Suprapubic skin (tissue), 4 donors: Measurements from ENCODE around the gene CSMD2. TPM values are rescaled to one million over a fixed set of nuclear protein-coding genes. Genes with fewer than 3 reads are reported as not detected.

ENCODE experiments used
- DNase-seq, 2 donors: peaks; one replicate each; pipeline ENCODE4 v3.0.0-alpha.2; 2019; ENCODE audit warnings: low spot score in 2 of 2
- H3K27ac ChIP-seq: fragments of 200-600 bp; sonication (generic); one replicate; pipeline ENCODE4 v1.5.1; 2019
- H3K27me3 ChIP-seq: fragments of 200-600 bp; sonication (generic); one replicate; pipeline ENCODE4 v1.5.1; 2019
- H3K36me3 ChIP-seq: fragments of 200-600 bp; sonication (generic); one replicate; pipeline ENCODE4 v1.5.1; 2019
- H3K4me1 ChIP-seq: fragments of 200-600 bp; sonication (generic); one replicate; pipeline ENCODE4 v1.5.1; 2019
- H3K4me3 ChIP-seq: fragments of 200-600 bp; sonication (generic); one replicate; pipeline ENCODE4 v1.5.1; 2019; ENCODE audit warnings: mild to moderate bottlenecking
- H3K9me3 ChIP-seq: fragments of 200-600 bp; sonication (generic); one replicate; pipeline ENCODE4 v1.5.1; 2019
- CTCF ChIP-seq, 2 donors: fragments of 200-600 bp in 1 of 2; fragments of 450-650 bp in 1 of 2; sonication (generic) in 1 of 2; IDR thresholded peaks; one replicate each; pipeline ENCODE4 v1.5.1; 2016 to 2019; ENCODE audit warnings: antibody characterized with exemption in 2 of 2, mild to moderate bottlenecking in 1 of 2, moderate library complexity in 1 of 2
- EP300 ChIP-seq: sonication (generic); formaldehyde crosslinking; IDR thresholded peaks from one replicate; pipeline ENCODE4 v1.6.1; 2017; ENCODE audit warnings: antibody characterized with exemption
- POLR2A ChIP-seq, 2 donors: fragments of 450-650 bp; IDR thresholded peaks; one replicate each; pipeline ENCODE4 v1.6.1; 2017; ENCODE audit warnings: antibody characterized with exemption in 2 of 2, mild to moderate bottlenecking in 2 of 2, moderate library complexity in 2 of 2
- POLR2AphosphoS5 ChIP-seq, 3 donors: sonication (generic); formaldehyde crosslinking; IDR thresholded peaks; one replicate each; pipeline ENCODE4 v1.6.1; 2017; ENCODE audit warnings: antibody characterized with exemption in 3 of 3
- WGBS: methylation state at CpG from one replicate; pipeline ENCODE4 v1.1.5; 2018; 5-methylcytosine and 5-hydroxymethylcytosine counted together
- total RNA-seq, 4 donors: library from RNA; depleted of rRNA; stranded (reverse); fragments of >200 nt; gene quantifications; one replicate each; pipeline ENCODE4 v1.1.0, GENCODE V29; 2016

The CSMD2 gene
- total RNA-seq, 4 donors from 2014 or later, result 0.08 to 0.55 (median 0.13) TPM

GRCh38 chr1:34073028-34073695 is 91.9 kb downstream of the CSMD2 start:
- Histone ChIP-seq H3K27me3 (no peaks in the 10 kb centered on the region), H3K4me1 (no peaks in the 10 kb centered on the region), H3K36me3 (no peaks in the 10 kb centered on the region), H3K27ac (no peak overlapping the region), H3K9me3 (no peaks in the 10 kb centered on the region), H3K4me3 (no peak overlapping the region)
- TF ChIP-seq POLR2AphosphoS5 (IDR thresholded peaks at IDR 0.05) (no peak), CTCF (IDR thresholded peaks at IDR 0.05) (no peak), POLR2A (IDR thresholded peaks at IDR 0.05) (no peak), EP300 (no peak)
- no peak for DNase-seq
- WGBS, result 84% methylated on average over 3 of the region's 3 CpGs

- DNase-seq, result no peak
- no peaks in the 10 kb centered on the region for H3K4me1 ChIP-seq
- H3K4me3 ChIP-seq, result no peak overlapping the region
- TF ChIP-seq CTCF (IDR thresholded peaks at IDR 0.05) (no peak), EP300 (no peak), POLR2AphosphoS5 (IDR thresholded peaks at IDR 0.05) (no peak), POLR2A (IDR thresholded peaks at IDR 0.05) (no peak)
- 84% methylated on average over 5 of the region's 5 CpGs for WGBS
- no peaks in the 10 kb centered on the region for H3K36me3 ChIP-seq
- H3K27me3 ChIP-seq, result peaks cover 18% of the 10 kb centered on the region
- no peaks in the 10 kb centered on the region for H3K9me3 ChIP-seq
- no peak overlapping the region for H3K27ac ChIP-seq
Observed at GRCh38 chr1:34070201-34070836, 94.7 kb downstream of the CSMD2 start.

- no peak for TF ChIP-seq POLR2AphosphoS5 (IDR thresholded peaks at IDR 0.05)
- no peak for TF ChIP-seq POLR2A (IDR thresholded peaks at IDR 0.05)
- TF ChIP-seq CTCF (IDR thresholded peaks at IDR 0.05), result no peak
- TF ChIP-seq EP300, result no peak
- Histone ChIP-seq H3K27ac (no peak overlapping the region), H3K4me1 (no peaks in the 10 kb centered on the region), H3K27me3 (peaks cover 18% of the 10 kb centered on the region), H3K4me3 (no peak overlapping the region), H3K9me3 (no peaks in the 10 kb centered on the region), H3K36me3 (no peaks in the 10 kb centered on the region)
- no peak for DNase-seq
- 45% methylated on average over 4 of the region's 5 CpGs for WGBS
Observed at GRCh38 chr1:34066981-34067603, 97.9 kb downstream of the CSMD2 start.

- DNase-seq, result no peak
- H3K36me3 ChIP-seq, result no peaks in the 10 kb centered on the region
- no peak for TF ChIP-seq EP300
- no peak for TF ChIP-seq POLR2AphosphoS5 (IDR thresholded peaks at IDR 0.05)
- no peak for TF ChIP-seq CTCF (IDR thresholded peaks at IDR 0.05)
- no peak for TF ChIP-seq POLR2A (IDR thresholded peaks at IDR 0.05)
- peaks cover 18% of the 10 kb centered on the region for H3K27me3 ChIP-seq
- H3K4me3 ChIP-seq, result no peak overlapping the region
- H3K4me1 ChIP-seq, result no peaks in the 10 kb centered on the region
- H3K9me3 ChIP-seq, result no peaks in the 10 kb centered on the region
- WGBS, result 69% methylated on average over 6 of the region's 6 CpGs
- H3K27ac ChIP-seq, result no peak overlapping the region
Observed at GRCh38 chr1:34066166-34066565, 98.9 kb downstream of the CSMD2 start.

- WGBS, result 97% methylated on average over 2 of the region's 2 CpGs
- H3K27ac ChIP-seq, result no peak overlapping the region
- H3K36me3 ChIP-seq, result no peaks in the 10 kb centered on the region
- DNase-seq, result no peak
- H3K4me3 ChIP-seq, result no peak overlapping the region
- H3K4me1 ChIP-seq, result no peaks in the 10 kb centered on the region
- TF ChIP-seq POLR2A (IDR thresholded peaks at IDR 0.05) (no peak), EP300 (no peak), POLR2AphosphoS5 (IDR thresholded peaks at IDR 0.05) (no peak), CTCF (IDR thresholded peaks at IDR 0.05) (no peak)
- H3K27me3 ChIP-seq, result peaks cover 18% of the 10 kb centered on the region
- H3K9me3 ChIP-seq, result no peaks in the 10 kb centered on the region
Observed at GRCh38 chr1:34065498-34065897, 99.5 kb downstream of the CSMD2 start.
